Upper lobe of left lung (tissue), 6 donors: Measurements from ENCODE around the gene PTPRD. TPM values are rescaled to one million over a fixed set of nuclear protein-coding genes. Genes with fewer than 3 reads are reported as not detected.

ENCODE experiments used
- ATAC-seq, 2 donors: fragments of 200-7000 bp; cut with Tn5 transposase; one replicate each; pipeline ENCODE4 v1.9.1; 2022; ENCODE audit warnings: mild to moderate bottlenecking in 2 of 2, moderate library complexity in 2 of 2; ENCODE audit not compliant: low FRiP score in 2 of 2
- DNase-seq, 2 donors: peaks; one replicate each; pipeline ENCODE4 v3.0.0-alpha.2; 2019 to 2020
- H3K27ac ChIP-seq, 4 donors: fragments of 200-600 bp; sonication (generic); one replicate each; pipeline ENCODE4 v1.5.1; 2016 to 2019
- H3K27me3 ChIP-seq, 4 donors: fragments of 200-600 bp; sonication (generic); one replicate each; pipeline ENCODE4 v1.5.1; 2017 to 2019
- H3K36me3 ChIP-seq, 4 donors: fragments of 200-600 bp; sonication (generic); one replicate each; pipeline ENCODE4 v1.5.1; 2016 to 2019
- H3K4me1 ChIP-seq, 4 donors: fragments of 200-600 bp; sonication (generic); one replicate each; pipeline ENCODE4 v1.5.1; 2018 to 2019
- H3K4me3 ChIP-seq, 4 donors: fragments of 200-600 bp; sonication (generic); one replicate each; pipeline ENCODE4 v1.5.1; 2017 to 2019; ENCODE audit warnings: mild to moderate bottlenecking in 2 of 4, moderate library complexity in 1 of 4
- H3K9me3 ChIP-seq, 4 donors: fragments of 200-600 bp; sonication (generic); one replicate each; pipeline ENCODE4 v1.5.1; 2018 to 2019
- CTCF ChIP-seq, 6 experiments: fragments of 450-650 bp in 4 of 6; fragments of 200-600 bp in 2 of 6; sonication (generic) in 2 of 6; IDR thresholded peaks; one replicate each; pipeline ENCODE4 v1.5.1; 2016 to 2019; ENCODE audit warnings: antibody characterized with exemption in 6 of 6
- EP300 ChIP-seq, 4 donors: sonication (generic); formaldehyde crosslinking; IDR thresholded peaks; one replicate each; pipeline ENCODE4 v1.5.1; 2017; ENCODE audit warnings: antibody characterized with exemption in 4 of 4, control low read depth in 2 of 4
- POLR2A ChIP-seq, 4 donors: fragments of 450-650 bp; IDR thresholded peaks; one replicate each; pipeline ENCODE4 v1.5.1; 2016 to 2017; ENCODE audit warnings: antibody characterized with exemption in 4 of 4, mild to moderate bottlenecking in 2 of 4
- POLR2AphosphoS5 ChIP-seq, 2 donors: sonication (generic); formaldehyde crosslinking; IDR thresholded peaks; one replicate each; pipeline ENCODE4 v1.5.1; 2017; ENCODE audit warnings: antibody characterized with exemption in 2 of 2
- WGBS, 2 donors: methylation state at CpG; one replicate each; pipeline ENCODE4 v1.1.5; 2017 to 2018; 5-methylcytosine and 5-hydroxymethylcytosine counted together
- total RNA-seq, 6 donors: library from RNA; depleted of rRNA in 4 of 6; stranded (reverse); fragments of >200 nt in 4 of 6; gene quantifications; one replicate each; pipeline versions ENCODE4 v1.1.0 to v1.2.1, GENCODE V29; 2016 to 2021
- donor health status: DM: no; HTN: no; CAD: no; lungs with moderate emphysema.
- donor health status: DM: no; HTN: yes; CAD: no; lungs with severe emphysema.

Gene PTPRD
- total RNA-seq, 6 donors from 2014 or later: 7.4 to 46.1 (median 14.5) TPM

- Histone ChIP-seq H3K4me3 (no peak overlapping the region), H3K9me3 (no peaks in the 10 kb centered on the region), H3K4me1 (no peaks in the 10 kb centered on the region), H3K27me3 (no peaks in the 10 kb centered on the region), H3K36me3 (no peaks in the 10 kb centered on the region), H3K27ac (no peak overlapping the region)
- DNase-seq: no peak
- TF ChIP-seq POLR2A (IDR thresholded peaks at IDR 0.05) (no peak), EP300 (IDR thresholded peaks at IDR 0.05) (no peak), POLR2AphosphoS5 (IDR thresholded peaks at IDR 0.05) (no peak), CTCF (IDR thresholded peaks at IDR 0.05) (no peak)
- 52 to 61% methylated on average over 4 of the region's 4 CpGs for WGBS, 2 donors
- ATAC-seq: no peak
Measured at GRCh38 chr9:9556865-9557803, 1055.7 kb downstream of the PTPRD start.

- Histone ChIP-seq H3K4me3 (no peak overlapping the region), H3K36me3 (no peaks in the 10 kb centered on the region), H3K9me3 (no peaks in the 10 kb centered on the region), H3K27ac (no peak overlapping the region), H3K4me1 (no peaks in the 10 kb centered on the region), H3K27me3 (no peaks in the 10 kb centered on the region)
- TF ChIP-seq POLR2AphosphoS5 (IDR thresholded peaks at IDR 0.05) (no peak), CTCF (IDR thresholded peaks at IDR 0.05) (no peak), EP300 (IDR thresholded peaks at IDR 0.05) (no peak), POLR2A (IDR thresholded peaks at IDR 0.05) (no peak)
- WGBS, 2 donors: 69 to 73% methylated on average over 2 of the region's 2 CpGs
- no peak for ATAC-seq
- DNase-seq: no peak
Measured at GRCh38 chr9:9552665-9553064, 1060.1 kb downstream of the PTPRD start.

- ATAC-seq (no peak), DNase-seq (no peak)
- H3K4me3 ChIP-seq: no peak overlapping the region
- H3K36me3 ChIP-seq: no peaks in the 10 kb centered on the region
- TF ChIP-seq EP300 (IDR thresholded peaks at IDR 0.05) (no peak), POLR2A (IDR thresholded peaks at IDR 0.05) (no peak), POLR2AphosphoS5 (IDR thresholded peaks at IDR 0.05) (no peak), CTCF (IDR thresholded peaks at IDR 0.05) (no peak)
- no peaks in the 10 kb centered on the region for H3K27me3 ChIP-seq
- H3K9me3 ChIP-seq: no peaks in the 10 kb centered on the region
- H3K4me1 ChIP-seq: no peaks in the 10 kb centered on the region
- H3K27ac ChIP-seq: no peak overlapping the region
Measured at GRCh38 chr9:9538766-9539165, 1074.0 kb downstream of the PTPRD start.

- Histone ChIP-seq H3K4me3 (no peak overlapping the region), H3K9me3 (no peaks in the 10 kb centered on the region), H3K27me3 (no peaks in the 10 kb centered on the region), H3K4me1 (no peaks in the 10 kb centered on the region), H3K36me3 (no peaks in the 10 kb centered on the region), H3K27ac (no peak overlapping the region)
- 87 to 89% methylated on average over 4 of the region's 4 CpGs for WGBS, 2 donors
- no peak for ATAC-seq
- TF ChIP-seq CTCF (IDR thresholded peaks at IDR 0.05) (no peak), POLR2AphosphoS5 (IDR thresholded peaks at IDR 0.05) (no peak), POLR2A (IDR thresholded peaks at IDR 0.05) (no peak), EP300 (IDR thresholded peaks at IDR 0.05) (no peak)
- DNase-seq: no peak
Measured at GRCh38 chr9:9538356-9538755, 1074.4 kb downstream of the PTPRD start.

GRCh38 chr9:9536523-9536922, 1076.3 kb downstream of the PTPRD start:
- 48 to 57% methylated on average over 9 of the region's 9 CpGs for WGBS, 2 donors
- Histone ChIP-seq H3K27me3 (no peaks in the 10 kb centered on the region), H3K36me3 (no peaks in the 10 kb centered on the region), H3K4me3 (no peak overlapping the region), H3K27ac (no peak overlapping the region), H3K9me3 (no peaks in the 10 kb centered on the region), H3K4me1 (no peaks in the 10 kb centered on the region)
- ATAC-seq (no peak), DNase-seq (no peak)
- TF ChIP-seq POLR2AphosphoS5 (IDR thresholded peaks at IDR 0.05): no peak
- no peak for TF ChIP-seq CTCF (IDR thresholded peaks at IDR 0.05)
- no peak for TF ChIP-seq POLR2A (IDR thresholded peaks at IDR 0.05)
- TF ChIP-seq EP300 (IDR thresholded peaks at IDR 0.05): no peak
